CD8-positive, alpha-beta memory T cell (primary cell): ENCODE data around the gene NCOR1. TPM values are rescaled to one million over a fixed set of nuclear protein-coding genes. Genes with fewer than 3 reads are reported as not detected.
A peak's percentile ranks its signal among the peaks of the same experiment; 100 is the strongest.
"Not testable (repeated sequence)": the region's sequence is repeated elsewhere in the genome, so short reads cannot be mapped to it uniquely, and the experiment has no call there.

Source experiments
- CTCF ChIA-PET: fragments of 350-600 bp; sonication (Branson Sonifier 250); formaldehyde crosslinking; loops from one replicate; lab custom pipeline; 2021; ENCODE audit warnings: antibody characterized with exemption; lab: Charles Lee
- POLR2A ChIA-PET: fragments of 350-600 bp; sonication (Branson Sonifier 250); formaldehyde crosslinking; loops from one replicate; lab custom pipeline; 2021; ENCODE audit warnings: antibody characterized with exemption; lab: Charles Lee
- DNase-seq, 5 donors: peaks; one replicate each; pipeline versions ENCODE4 v3.0.0 to v3.0.0-alpha.2; 2020 to 2022; ENCODE audit warnings: mixed read lengths in 1 of 5
- H3K27ac ChIP-seq: one replicate; pipeline ENCODE4 v1.7.0; 2013; ENCODE audit warnings: low read depth, mild to moderate bottlenecking, low read length, moderate library complexity
- H3K27me3 ChIP-seq: 2 replicates; pipeline ENCODE4 v1.7.0; 2013; ENCODE audit warnings: low read length, mild to moderate bottlenecking; ENCODE audit not compliant: insufficient read depth, poor library complexity, severe bottlenecking
- H3K36me3 ChIP-seq: 2 replicates; pipeline ENCODE4 v1.7.0; 2013; ENCODE audit warnings: mild to moderate bottlenecking, low read length, moderate library complexity; ENCODE audit not compliant: insufficient read depth
- H3K4me1 ChIP-seq: 2 replicates; pipeline ENCODE4 v1.7.0; 2013; ENCODE audit warnings: mild to moderate bottlenecking, low read length, moderate library complexity; ENCODE audit not compliant: insufficient read depth
- H3K4me3 ChIP-seq: 2 replicates; pipeline ENCODE4 v1.7.0; 2013; ENCODE audit warnings: mild to moderate bottlenecking, low read length
- H3K9me3 ChIP-seq: 2 replicates; pipeline ENCODE4 v1.7.0; 2013; ENCODE audit warnings: mild to moderate bottlenecking, low read length
- H3K27ac Mint-ChIP-seq, 8 donors: one replicate each; pipeline ENCODE4 v1.8.0; 2020 to 2021; ENCODE audit warnings: mixed read lengths in 8 of 8, mild to moderate bottlenecking in 6 of 8, inconsistent platforms in 3 of 8, moderate library complexity in 3 of 8
- H3K27me3 Mint-ChIP-seq, 2 donors: one replicate each; pipeline ENCODE4 v1.8.0; 2020 to 2021; ENCODE audit warnings: mixed read lengths in 2 of 2, mild to moderate bottlenecking in 1 of 2, moderate library complexity in 1 of 2
- H3K36me3 Mint-ChIP-seq, 3 donors: one replicate each; pipeline ENCODE4 v1.8.0; 2020 to 2021; ENCODE audit warnings: mixed read lengths in 3 of 3, inconsistent platforms in 1 of 3, mild to moderate bottlenecking in 1 of 3
- H3K4me1 Mint-ChIP-seq, 3 donors: one replicate each; pipeline ENCODE4 v1.8.0; 2020 to 2021; ENCODE audit warnings: mixed read lengths in 3 of 3, inconsistent platforms in 1 of 3, mild to moderate bottlenecking in 1 of 3
- H3K4me3 Mint-ChIP-seq, 7 donors: one replicate each; pipeline ENCODE4 v1.8.0; 2020 to 2021; ENCODE audit warnings: mixed read lengths in 7 of 7, mild to moderate bottlenecking in 6 of 7, moderate library complexity in 4 of 7, inconsistent platforms in 2 of 7
- H3K9me3 Mint-ChIP-seq, 5 donors: one replicate each; pipeline ENCODE4 v1.8.0; 2020 to 2022; ENCODE audit warnings: mixed read lengths in 5 of 5, mild to moderate bottlenecking in 3 of 5, moderate library complexity in 2 of 5, inconsistent platforms in 1 of 5
- polyA plus RNA-seq: library from polyadenylated mRNA; unstranded; fragments of 300-500 nt; fragmentation: Illumina TruSeq; gene quantifications from one replicate; pipeline ENCODE4 v1.2.3, GENCODE V29; 2021
- total RNA-seq, 2 experiments: library from RNA; stranded (reverse); gene quantifications; one replicate each; pipeline ENCODE4 v1.2.3, GENCODE V29; 2021

Gene NCOR1
- total and polyA plus RNA-seq, 3 experiments from 2014 or later, result 146 to 158 (median 147) TPM

GRCh38 chr17:16197276-16197675 is 18.1 kb downstream of the NCOR1 start:
- peaks cover 0 to 43% (median 14%) of the 10 kb centered on the region in 3 donors for H3K36me3 Mint-ChIP-seq
- H3K27ac Mint-ChIP-seq, result peak overlapping the region in 1 of 8 donors; percentile 43
- no peak for DNase-seq
- H3K27me3 Mint-ChIP-seq, result peaks cover 0 to 1% of the 10 kb centered on the region in 2 donors
- Histone ChIP-seq H3K9me3 (no peaks in the 10 kb centered on the region), H3K27me3 (no peaks in the 10 kb centered on the region), H3K27ac (no peak overlapping the region), H3K36me3 (no peaks in the 10 kb centered on the region), H3K4me3 (no peak overlapping the region), H3K4me1 (peaks cover 10% of the 10 kb centered on the region)
- H3K4me1 Mint-ChIP-seq, result peaks cover 48 to 68% (median 64%) of the 10 kb centered on the region in 3 donors
- CTCF ChIA-PET, result no interaction called here
- POLR2A ChIA-PET, result no interaction called here
- no peaks in the 10 kb centered on the region for H3K9me3 Mint-ChIP-seq
- H3K4me3 Mint-ChIP-seq, result no peak overlapping the region

- H3K27me3 ChIP-seq, H3K27ac ChIP-seq, DNase-seq, H3K9me3 ChIP-seq, H3K9me3 Mint-ChIP-seq, H3K36me3 ChIP-seq, CTCF ChIA-PET, H3K27me3 Mint-ChIP-seq, H3K4me3 ChIP-seq, POLR2A ChIA-PET, H3K4me1 ChIP-seq: not testable (repeated sequence)
- H3K27ac Mint-ChIP-seq, result peak overlapping the region; percentile 26 to 93 (median 72)
- H3K4me3 Mint-ChIP-seq, result peak overlapping the region in 1 of 7 donors; percentile 11
- H3K4me1 Mint-ChIP-seq, result peaks cover 42 to 63% (median 63%) of the 10 kb centered on the region in 3 donors
- peaks cover 0 to 69% (median 21%) of the 10 kb centered on the region in 3 donors for H3K36me3 Mint-ChIP-seq
These were observed 21.0 kb downstream of the NCOR1 start for GRCh38 chr17:16194307-16194835.

GRCh38 chr17:16191604-16192003 is 23.7 kb downstream of the NCOR1 start:
- POLR2A ChIA-PET, result no interaction called here

GRCh38 chr17:16190703-16191360 is 24.5 kb downstream of the NCOR1 start:
- Histone ChIP-seq H3K4me1 (no peaks in the 10 kb centered on the region), H3K27ac (no peak overlapping the region), H3K9me3 (no peaks in the 10 kb centered on the region), H3K4me3 (no peak overlapping the region), H3K27me3 (no peaks in the 10 kb centered on the region), H3K36me3 (peaks cover 8% of the 10 kb centered on the region)
- Mint-ChIP-seq H3K27me3 (peaks cover 0 to 1% of the 10 kb centered on the region in 2 donors), H3K4me1 (peaks cover 42 to 65% (median 57%) of the 10 kb centered on the region in 3 donors), H3K36me3 (peaks cover 0 to 71% (median 21%) of the 10 kb centered on the region in 3 donors), H3K4me3 (no peak overlapping the region), H3K9me3 (no peaks in the 10 kb centered on the region), H3K27ac (peak overlapping the region in 4 of 8 donors; percentile 38 to 83 (median 48))
- DNase-seq, result no peak
- CTCF ChIA-PET, result no interaction called here
- POLR2A ChIA-PET, result no interaction called here

More at GRCh38 chr17:16191604-16192003, 23.7 kb downstream of the NCOR1 start:
- Histone ChIP-seq H3K9me3 (no peaks in the 10 kb centered on the region), H3K4me3 (no peak overlapping the region), H3K36me3 (peaks cover 8% of the 10 kb centered on the region), H3K4me1 (no peaks in the 10 kb centered on the region), H3K27ac (no peak overlapping the region), H3K27me3 (no peaks in the 10 kb centered on the region)
- H3K4me3 Mint-ChIP-seq, result no peak overlapping the region
- CTCF ChIA-PET, result no interaction called here
- peaks cover 0 to 1% of the 10 kb centered on the region in 2 donors for H3K27me3 Mint-ChIP-seq
- peak overlapping the region in 5 of 8 donors; percentile 9 to 68 (median 41) for H3K27ac Mint-ChIP-seq
- H3K36me3 Mint-ChIP-seq, result peaks cover 0 to 64% (median 20%) of the 10 kb centered on the region in 3 donors
- DNase-seq, result no peak
- no peaks in the 10 kb centered on the region for H3K9me3 Mint-ChIP-seq
- peaks cover 40 to 61% (median 52%) of the 10 kb centered on the region in 3 donors for H3K4me1 Mint-ChIP-seq

GRCh38 chr17:16189791-16190348 is 25.5 kb downstream of the NCOR1 start:
- no peak for DNase-seq
- no peaks in the 10 kb centered on the region for H3K9me3 ChIP-seq
- peaks cover 0 to 1% of the 10 kb centered on the region in 2 donors for H3K27me3 Mint-ChIP-seq
- H3K4me1 Mint-ChIP-seq, result peaks cover 40 to 66% (median 57%) of the 10 kb centered on the region in 3 donors
- ChIA-PET CTCF (no interaction called here), POLR2A (interaction anchor here (0.9 kb wide), 1 partner anchor 19 kb away, joined by 4 read pairs; no protein-coding TSS in a partner anchor)
- peak overlapping the region in 4 of 8 donors; percentile 29 to 84 (median 52) for H3K27ac Mint-ChIP-seq
- no peak overlapping the region for H3K4me3 ChIP-seq
- no peaks in the 10 kb centered on the region for H3K9me3 Mint-ChIP-seq
- H3K27ac ChIP-seq, result no peak overlapping the region
- peaks cover 0 to 74% (median 25%) of the 10 kb centered on the region in 3 donors for H3K36me3 Mint-ChIP-seq
- no peaks in the 10 kb centered on the region for H3K4me1 ChIP-seq
- no peaks in the 10 kb centered on the region for H3K27me3 ChIP-seq
- H3K4me3 Mint-ChIP-seq, result peak overlapping the region in 1 of 7 donors; percentile 65
- peaks cover 8% of the 10 kb centered on the region for H3K36me3 ChIP-seq

- H3K27me3 ChIP-seq, result no peaks in the 10 kb centered on the region
- H3K27ac ChIP-seq, result no peak overlapping the region
- no peaks in the 10 kb centered on the region for H3K9me3 Mint-ChIP-seq
- H3K27me3 Mint-ChIP-seq, result no peaks in the 10 kb centered on the region
- peaks cover 42 to 70% (median 62%) of the 10 kb centered on the region in 3 donors for H3K4me1 Mint-ChIP-seq
- POLR2A ChIA-PET, result no interaction called here
- peak overlapping the region in 2 of 8 donors; percentile 19 to 66 for H3K27ac Mint-ChIP-seq
- no peaks in the 10 kb centered on the region for H3K9me3 ChIP-seq
- peaks cover 0 to 77% (median 22%) of the 10 kb centered on the region in 3 donors for H3K36me3 Mint-ChIP-seq
- DNase-seq, result no peak
- CTCF ChIA-PET, result no interaction called here
- peaks cover 12% of the 10 kb centered on the region for H3K36me3 ChIP-seq
- H3K4me3 ChIP-seq, result no peak overlapping the region
- no peak overlapping the region for H3K4me3 Mint-ChIP-seq
- no peaks in the 10 kb centered on the region for H3K4me1 ChIP-seq
These were observed 27.7 kb downstream of the NCOR1 start for GRCh38 chr17:16187642-16188041.

GRCh38 chr17:16181581-16181980 is 33.8 kb downstream of the NCOR1 start:
- peak overlapping the region in 2 of 8 donors; percentile 5 to 56 for H3K27ac Mint-ChIP-seq
- Histone ChIP-seq H3K36me3 (peaks cover 4% of the 10 kb centered on the region), H3K27me3 (no peaks in the 10 kb centered on the region), H3K4me3 (no peak overlapping the region), H3K4me1 (no peaks in the 10 kb centered on the region), H3K9me3 (no peaks in the 10 kb centered on the region), H3K27ac (no peak overlapping the region)
- no peak overlapping the region for H3K4me3 Mint-ChIP-seq
- H3K27me3 Mint-ChIP-seq, result no peaks in the 10 kb centered on the region
- CTCF ChIA-PET, result no interaction called here
- DNase-seq, result no peak
- peaks cover 0 to 67% (median 17%) of the 10 kb centered on the region in 3 donors for H3K36me3 Mint-ChIP-seq
- POLR2A ChIA-PET, result no interaction called here
- H3K4me1 Mint-ChIP-seq, result peaks cover 42 to 73% (median 71%) of the 10 kb centered on the region in 3 donors
- H3K9me3 Mint-ChIP-seq, result no peaks in the 10 kb centered on the region

- Histone ChIP-seq H3K4me1 (no peaks in the 10 kb centered on the region), H3K36me3 (no peaks in the 10 kb centered on the region), H3K9me3 (no peaks in the 10 kb centered on the region), H3K27ac (no peak overlapping the region), H3K27me3 (no peaks in the 10 kb centered on the region), H3K4me3 (no peak overlapping the region)
- H3K27ac Mint-ChIP-seq, result no peak overlapping the region
- peaks cover 39 to 65% (median 63%) of the 10 kb centered on the region in 3 donors for H3K4me1 Mint-ChIP-seq
- H3K4me3 Mint-ChIP-seq, result no peak overlapping the region
- H3K27me3 Mint-ChIP-seq, result no peaks in the 10 kb centered on the region
- H3K36me3 Mint-ChIP-seq, result peaks cover 0 to 48% (median 8%) of the 10 kb centered on the region in 3 donors
- ChIA-PET CTCF (no interaction called here), POLR2A (interaction anchor here (0.7 kb wide), 1 partner anchor 23 kb away, joined by 9 read pairs; no protein-coding TSS in a partner anchor)
- no peak for DNase-seq
- H3K9me3 Mint-ChIP-seq, result no peaks in the 10 kb centered on the region
These were observed 36.5 kb downstream of the NCOR1 start for GRCh38 chr17:16178836-16179235.
